GM12878 (cell line): ENCODE results near the gene TGDS.

ENCODE experiments used
- ASH2L ChIP-seq: fragments of 300-600, 200-600 bp; sonication (generic); IDR thresholded peaks from 2 replicates; pipeline ENCODE4 v1.6.1; 2017; ENCODE audit warnings: low read depth, mild to moderate bottlenecking, borderline replicate concordance
- CREM ChIP-seq: IDR thresholded peaks from 2 replicates; pipeline ENCODE4 v1.6.1; 2014; ENCODE audit warnings: antibody characterized with exemption, low read depth
- MEF2B ChIP-seq: fragments of 450-650 bp; IDR thresholded peaks from 2 replicates; pipeline ENCODE4 v1.6.1; 2018; ENCODE audit warnings: mild to moderate bottlenecking, moderate library complexity; ENCODE audit not compliant: partially characterized antibody, poor library complexity, severe bottlenecking
- TF ChIP-seq, protein P1 (sequence below), 3 experiments: IDR thresholded peaks in 2 of 3; conservative IDR thresholded peaks in 1 of 3; 2 replicates each; pipeline ENCODE4 v1.5.1; 2011; ENCODE audit warnings: low read depth in 3 of 3, low read length in 3 of 3, mild to moderate bottlenecking in 3 of 3, control low read depth in 2 of 3, moderate library complexity in 2 of 3, inconsistent platforms in 1 of 3, mixed read lengths in 1 of 3; ENCODE audit not compliant: control insufficient read depth in 2 of 3, insufficient read depth in 1 of 3; ENCODE audit errors: extremely low read depth in 1 of 3
- TF ChIP-seq, protein P2 (sequence below): IDR thresholded peaks from 2 replicates; pipeline ENCODE4 v1.6.1; 2011; ENCODE audit warnings: low read depth, low read length, improper control_type of control experiment, borderline replicate concordance

DNA sequence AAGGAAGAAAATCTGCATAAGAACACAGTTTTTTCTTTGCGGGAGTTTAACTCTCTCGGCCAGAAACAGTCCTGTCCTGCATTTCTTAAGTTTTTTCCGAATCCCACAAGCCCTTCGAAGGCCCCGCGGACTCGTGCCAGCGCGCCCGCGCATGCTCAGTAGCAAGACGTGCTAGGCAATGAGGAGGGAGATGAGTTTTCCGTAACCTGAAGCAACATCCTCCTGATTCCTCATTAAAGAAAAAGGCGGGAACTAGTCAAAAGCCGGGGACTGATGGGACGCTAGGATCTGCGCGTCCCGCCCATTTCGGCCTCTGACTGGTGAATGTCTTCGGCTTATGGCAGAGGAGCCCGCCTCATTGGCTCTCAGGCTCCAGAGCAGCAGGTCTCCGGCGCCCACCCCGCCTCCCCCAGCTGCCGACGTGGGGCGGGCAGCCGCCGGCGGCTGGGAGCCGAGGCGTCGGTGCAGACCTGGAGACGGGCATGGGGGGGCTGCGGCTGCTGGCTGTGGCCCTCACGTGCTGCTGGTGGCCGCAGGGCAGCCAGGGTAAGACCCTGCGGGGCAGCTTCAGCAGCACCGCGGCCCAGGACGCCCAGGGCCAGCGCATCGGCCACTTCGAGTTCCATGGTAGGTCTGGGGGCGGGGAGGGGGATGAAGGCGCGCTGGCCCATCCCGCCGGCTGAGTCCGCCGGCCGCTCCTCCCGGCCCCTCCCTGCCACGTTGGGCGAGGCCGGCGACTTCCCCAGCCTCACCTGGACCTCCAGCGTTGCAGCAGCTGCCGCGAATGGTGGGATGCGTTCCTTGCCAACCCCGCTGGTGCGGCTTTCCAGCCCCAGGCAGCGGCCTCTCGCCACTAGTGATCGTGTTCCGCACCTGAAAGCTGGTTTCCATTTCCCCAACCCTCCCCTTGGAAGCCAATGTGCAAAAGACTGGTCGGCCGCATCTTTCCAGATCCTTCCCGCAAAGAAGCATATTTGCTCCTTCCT, 5.8 kb upstream of the TGDS start, which contains the start of gene GPR180:
- no peak for TF ChIP-seq ASH2L
- TF ChIP-seq CREM: peak; percentile 58; the same call in 1 of the 2 replicates
- no peak for TF ChIP-seq MEF2B
- TF ChIP-seq, protein P1, sequence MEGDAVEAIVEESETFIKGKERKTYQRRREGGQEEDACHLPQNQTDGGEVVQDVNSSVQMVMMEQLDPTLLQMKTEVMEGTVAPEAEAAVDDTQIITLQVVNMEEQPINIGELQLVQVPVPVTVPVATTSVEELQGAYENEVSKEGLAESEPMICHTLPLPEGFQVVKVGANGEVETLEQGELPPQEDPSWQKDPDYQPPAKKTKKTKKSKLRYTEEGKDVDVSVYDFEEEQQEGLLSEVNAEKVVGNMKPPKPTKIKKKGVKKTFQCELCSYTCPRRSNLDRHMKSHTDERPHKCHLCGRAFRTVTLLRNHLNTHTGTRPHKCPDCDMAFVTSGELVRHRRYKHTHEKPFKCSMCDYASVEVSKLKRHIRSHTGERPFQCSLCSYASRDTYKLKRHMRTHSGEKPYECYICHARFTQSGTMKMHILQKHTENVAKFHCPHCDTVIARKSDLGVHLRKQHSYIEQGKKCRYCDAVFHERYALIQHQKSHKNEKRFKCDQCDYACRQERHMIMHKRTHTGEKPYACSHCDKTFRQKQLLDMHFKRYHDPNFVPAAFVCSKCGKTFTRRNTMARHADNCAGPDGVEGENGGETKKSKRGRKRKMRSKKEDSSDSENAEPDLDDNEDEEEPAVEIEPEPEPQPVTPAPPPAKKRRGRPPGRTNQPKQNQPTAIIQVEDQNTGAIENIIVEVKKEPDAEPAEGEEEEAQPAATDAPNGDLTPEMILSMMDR (IDR thresholded peaks at IDR 0.05 in 2 of 3, conservative IDR thresholded peaks at IDR 0.05 in 1 of 3; ENCODE audit: control insufficient read depth in 2 of 3, extremely low read depth in 1 of 3, insufficient read depth in 1 of 3, low read depth in 3 of 3, low read length in 3 of 3): no peak
- TF ChIP-seq, protein P2, sequence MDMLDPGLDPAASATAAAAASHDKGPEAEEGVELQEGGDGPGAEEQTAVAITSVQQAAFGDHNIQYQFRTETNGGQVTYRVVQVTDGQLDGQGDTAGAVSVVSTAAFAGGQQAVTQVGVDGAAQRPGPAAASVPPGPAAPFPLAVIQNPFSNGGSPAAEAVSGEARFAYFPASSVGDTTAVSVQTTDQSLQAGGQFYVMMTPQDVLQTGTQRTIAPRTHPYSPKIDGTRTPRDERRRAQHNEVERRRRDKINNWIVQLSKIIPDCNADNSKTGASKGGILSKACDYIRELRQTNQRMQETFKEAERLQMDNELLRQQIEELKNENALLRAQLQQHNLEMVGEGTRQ: no peak
